ENCODE data around the gene COL24A1.

DNA sequence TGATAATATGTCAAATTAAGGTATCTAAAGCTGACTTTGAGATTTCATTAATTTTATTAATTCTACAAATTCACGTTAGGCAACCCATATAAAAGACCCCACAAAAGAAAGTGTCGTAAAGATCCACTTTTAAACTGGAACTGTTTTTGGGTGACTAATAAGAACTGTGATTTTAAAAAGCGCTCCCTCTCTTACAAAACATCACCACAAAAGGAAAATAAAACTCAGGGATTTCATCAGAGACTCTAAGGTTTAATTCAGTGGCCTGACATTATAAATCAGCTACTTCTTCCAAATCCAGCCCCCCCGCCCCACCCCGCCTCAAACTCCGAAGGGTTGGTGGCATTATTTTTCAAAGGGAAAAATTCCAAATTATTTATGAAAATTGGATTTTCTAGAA is 2.7 kb downstream of the COL24A1 start:
- TF ChIP-seq EZH2phosphoT487 (IDR thresholded peaks at IDR 0.05; ENCODE audit: borderline replicate concordance, low read length) (no peak), CTCF (conservative IDR thresholded peaks at IDR 0.05; ENCODE audit: low read depth, low read length) (no peak)
